ENCODE results near the gene APLNR.
A peak's percentile ranks its signal among the peaks of the same experiment; 100 is the strongest.

APLNR gene

GRCh38 chr11:57222239-57222638, 14.8 kb downstream of the APLNR start:
- H3K4me3 ChIP-seq (ENCODE audit: low read depth, low read length): no peak overlapping the region
- TF ChIP-seq MYC (IDR thresholded peaks at IDR 0.05; ENCODE audit: low read depth, low read length) (no peak), CTCF (IDR thresholded peaks at IDR 0.05; ENCODE audit: low read depth, low read length) (no peak), POLR2A (IDR thresholded peaks at IDR 0.05; ENCODE audit: extremely low read depth, insufficient read length) (no peak), MAX (IDR thresholded peaks at IDR 0.05; ENCODE audit: low read depth, low read length) (no peak)
- no peak for DNase-seq (ENCODE audit: low read depth)

- no peak for TF ChIP-seq MYC (IDR thresholded peaks at IDR 0.05; ENCODE audit: low read depth, low read length)
- TF ChIP-seq POLR2A (IDR thresholded peaks at IDR 0.05; ENCODE audit: extremely low read depth, insufficient read length): no peak
- no peak for TF ChIP-seq MAX (IDR thresholded peaks at IDR 0.05; ENCODE audit: low read depth, low read length)
- TF ChIP-seq CTCF (IDR thresholded peaks at IDR 0.05; ENCODE audit: low read depth, low read length): no peak
- peak; percentile 60 for DNase-seq (ENCODE audit: low read depth)
- no peak overlapping the region for H3K4me3 ChIP-seq (ENCODE audit: low read depth, low read length)
Measured at GRCh38 chr11:57219021-57219627, 17.9 kb downstream of the APLNR start.

GRCh38 chr11:57217053-57217452, 20.0 kb downstream of the APLNR start:
- no peak overlapping the region for H3K4me3 ChIP-seq (ENCODE audit: low read depth, low read length)
- no peak for DNase-seq (ENCODE audit: low read depth)
- TF ChIP-seq MYC (IDR thresholded peaks at IDR 0.05; ENCODE audit: low read depth, low read length) (no peak), CTCF (IDR thresholded peaks at IDR 0.05; ENCODE audit: low read depth, low read length) (no peak), MAX (IDR thresholded peaks at IDR 0.05; ENCODE audit: low read depth, low read length) (no peak), POLR2A (IDR thresholded peaks at IDR 0.05; ENCODE audit: extremely low read depth, insufficient read length) (no peak)

- H3K4me3 ChIP-seq (ENCODE audit: low read depth, low read length): no peak overlapping the region
- DNase-seq (ENCODE audit: low read depth): no peak
- TF ChIP-seq MAX (IDR thresholded peaks at IDR 0.05; ENCODE audit: low read depth, low read length) (no peak), CTCF (IDR thresholded peaks at IDR 0.05; ENCODE audit: low read depth, low read length) (no peak), MYC (IDR thresholded peaks at IDR 0.05; ENCODE audit: low read depth, low read length) (no peak), POLR2A (IDR thresholded peaks at IDR 0.05; ENCODE audit: extremely low read depth, insufficient read length) (no peak)
Measured at GRCh38 chr11:57216463-57216862, 20.6 kb downstream of the APLNR start.

- no peak overlapping the region for H3K4me3 ChIP-seq (ENCODE audit: low read depth, low read length)
- no peak for DNase-seq (ENCODE audit: low read depth)
- no peak for TF ChIP-seq MAX (IDR thresholded peaks at IDR 0.05; ENCODE audit: low read depth, low read length)
- no peak for TF ChIP-seq CTCF (IDR thresholded peaks at IDR 0.05; ENCODE audit: low read depth, low read length)
- no peak for TF ChIP-seq POLR2A (IDR thresholded peaks at IDR 0.05; ENCODE audit: extremely low read depth, insufficient read length)
Measured at GRCh38 chr11:57214494-57214893, 22.6 kb downstream of the APLNR start.

- TF ChIP-seq POLR2A (IDR thresholded peaks at IDR 0.05; ENCODE audit: extremely low read depth, insufficient read length): no peak
- TF ChIP-seq CTCF (IDR thresholded peaks at IDR 0.05; ENCODE audit: low read depth, low read length): no peak
- no peak for TF ChIP-seq MYC (IDR thresholded peaks at IDR 0.05; ENCODE audit: low read depth, low read length)
- TF ChIP-seq MAX (IDR thresholded peaks at IDR 0.05; ENCODE audit: low read depth, low read length): no peak
- DNase-seq (ENCODE audit: low read depth): no peak
- H3K4me3 ChIP-seq (ENCODE audit: low read depth, low read length): no peak overlapping the region
Measured at GRCh38 chr11:57214098-57214417, 23.0 kb downstream of the APLNR start.
